22Rv1 (cell line): ENCODE results near the gene AFTPH.

Source experiments
- H3K27ac ChIP-seq: fragments of 450-650 bp; 2 replicates; pipeline ENCODE4 v1.5.1; 2017
- ZFX ChIP-seq: fragments of 450-650 bp; IDR thresholded peaks from 2 replicates; pipeline ENCODE4 v1.6.1; 2017; ENCODE audit warnings: antibody characterized with exemption, borderline replicate concordance
- TF ChIP-seq, protein P1 (sequence below): fragments of 450-650 bp; IDR thresholded peaks from 2 replicates; pipeline ENCODE4 v1.5.1; 2017; ENCODE audit warnings: mild to moderate bottlenecking

The AFTPH gene, protein sequence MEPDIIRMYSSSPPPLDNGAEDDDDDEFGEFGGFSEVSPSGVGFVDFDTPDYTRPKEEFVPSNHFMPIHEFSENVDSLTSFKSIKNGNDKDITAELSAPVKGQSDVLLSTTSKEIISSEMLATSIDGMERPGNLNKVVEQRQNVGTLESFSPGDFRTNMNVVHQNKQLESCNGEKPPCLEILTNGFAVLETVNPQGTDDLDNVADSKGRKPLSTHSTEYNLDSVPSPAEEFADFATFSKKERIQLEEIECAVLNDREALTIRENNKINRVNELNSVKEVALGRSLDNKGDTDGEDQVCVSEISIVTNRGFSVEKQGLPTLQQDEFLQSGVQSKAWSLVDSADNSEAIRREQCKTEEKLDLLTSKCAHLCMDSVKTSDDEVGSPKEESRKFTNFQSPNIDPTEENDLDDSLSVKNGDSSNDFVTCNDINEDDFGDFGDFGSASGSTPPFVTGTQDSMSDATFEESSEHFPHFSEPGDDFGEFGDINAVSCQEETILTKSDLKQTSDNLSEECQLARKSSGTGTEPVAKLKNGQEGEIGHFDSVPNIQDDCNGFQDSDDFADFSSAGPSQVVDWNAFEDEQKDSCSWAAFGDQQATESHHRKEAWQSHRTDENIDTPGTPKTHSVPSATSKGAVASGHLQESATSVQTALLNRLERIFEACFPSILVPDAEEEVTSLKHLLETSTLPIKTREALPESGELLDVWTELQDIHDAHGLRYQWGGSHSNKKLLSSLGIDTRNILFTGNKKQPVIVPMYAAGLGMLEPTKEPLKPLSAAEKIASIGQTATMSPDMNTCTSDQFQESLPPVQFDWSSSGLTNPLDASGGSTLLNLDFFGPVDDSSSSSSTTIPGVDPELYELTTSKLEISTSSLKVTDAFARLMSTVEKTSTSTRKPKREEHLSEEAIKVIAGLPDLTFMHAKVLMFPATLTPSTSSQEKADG

DNA sequence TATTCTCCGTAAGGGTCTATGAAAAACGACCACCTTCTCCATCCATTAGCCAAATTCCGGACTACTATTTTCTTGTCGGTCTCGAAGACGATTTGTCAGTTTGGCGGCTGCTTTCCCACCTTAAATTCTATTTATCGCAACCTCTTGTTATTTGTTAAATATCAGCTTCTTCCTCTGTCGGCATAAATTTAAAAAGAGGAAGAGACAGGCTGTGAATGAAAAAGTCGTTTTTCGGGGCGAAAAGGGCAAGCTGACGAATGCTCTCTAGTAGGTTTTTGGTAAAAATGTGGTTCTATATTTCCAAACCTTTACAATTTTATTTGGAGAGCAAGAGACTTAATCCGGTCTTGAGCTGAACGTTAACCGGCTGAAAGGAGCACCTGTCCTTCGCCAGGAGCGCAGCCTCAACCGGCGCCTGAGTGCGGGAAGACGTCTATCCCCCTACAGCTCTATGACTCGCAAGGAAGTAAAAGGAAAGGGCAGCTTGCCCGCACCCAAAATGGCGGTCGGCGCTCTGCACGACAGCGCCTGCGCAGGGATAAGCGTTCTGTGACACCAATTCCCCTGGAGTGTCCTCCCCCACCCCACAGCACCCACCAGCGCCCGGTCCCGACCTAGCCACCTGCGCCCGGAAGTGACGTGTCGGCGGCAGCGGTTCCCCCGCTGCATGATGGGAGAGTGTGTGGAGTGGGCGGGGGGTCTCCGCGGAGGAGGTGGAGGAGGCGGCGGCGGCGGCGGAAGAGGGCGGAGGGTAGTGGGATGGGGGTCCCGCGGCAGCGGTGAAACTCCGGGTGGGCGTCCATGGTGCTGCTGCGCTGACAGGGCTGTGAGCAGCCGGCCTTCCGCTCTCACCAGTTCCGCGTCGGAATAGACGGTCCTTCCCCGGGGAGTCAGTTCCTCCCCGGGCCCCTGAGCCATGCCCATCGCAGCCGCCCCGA, at the start of gene AFTPH:
TSS of gene AFTPH (plus strand) at position 663 of the 938 bp plus-strand sequence. CDS start 27,147 bp downstream, outside the sequence.
- TF ChIP-seq, protein P1, sequence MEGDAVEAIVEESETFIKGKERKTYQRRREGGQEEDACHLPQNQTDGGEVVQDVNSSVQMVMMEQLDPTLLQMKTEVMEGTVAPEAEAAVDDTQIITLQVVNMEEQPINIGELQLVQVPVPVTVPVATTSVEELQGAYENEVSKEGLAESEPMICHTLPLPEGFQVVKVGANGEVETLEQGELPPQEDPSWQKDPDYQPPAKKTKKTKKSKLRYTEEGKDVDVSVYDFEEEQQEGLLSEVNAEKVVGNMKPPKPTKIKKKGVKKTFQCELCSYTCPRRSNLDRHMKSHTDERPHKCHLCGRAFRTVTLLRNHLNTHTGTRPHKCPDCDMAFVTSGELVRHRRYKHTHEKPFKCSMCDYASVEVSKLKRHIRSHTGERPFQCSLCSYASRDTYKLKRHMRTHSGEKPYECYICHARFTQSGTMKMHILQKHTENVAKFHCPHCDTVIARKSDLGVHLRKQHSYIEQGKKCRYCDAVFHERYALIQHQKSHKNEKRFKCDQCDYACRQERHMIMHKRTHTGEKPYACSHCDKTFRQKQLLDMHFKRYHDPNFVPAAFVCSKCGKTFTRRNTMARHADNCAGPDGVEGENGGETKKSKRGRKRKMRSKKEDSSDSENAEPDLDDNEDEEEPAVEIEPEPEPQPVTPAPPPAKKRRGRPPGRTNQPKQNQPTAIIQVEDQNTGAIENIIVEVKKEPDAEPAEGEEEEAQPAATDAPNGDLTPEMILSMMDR: 0 out of 2 replicates have a peak, but pooled peaks have one; percentile 4
- TF ChIP-seq ZFX: no peak
- H3K27ac ChIP-seq: peak within 1 kb of the TSS; percentile 90

DNA sequence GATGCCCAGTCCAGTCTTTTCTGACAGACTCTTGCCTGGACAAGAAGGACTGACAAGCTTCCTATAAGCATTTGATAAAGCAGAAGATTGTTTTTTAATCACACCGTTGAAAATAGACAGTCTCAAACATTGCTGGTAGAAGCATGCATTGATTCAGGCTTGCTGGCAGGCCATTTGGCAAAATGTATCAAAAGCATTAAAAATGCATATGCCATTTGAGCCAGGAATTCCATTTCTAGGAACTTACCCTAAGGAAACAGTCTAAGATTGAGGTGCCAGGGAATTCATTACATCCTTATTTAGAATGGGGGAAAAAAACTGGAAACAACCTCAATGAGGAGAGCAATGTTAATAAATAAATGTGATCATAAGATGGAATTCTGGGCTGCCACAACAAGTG, 49.5 kb upstream of the AFTPH start:
- TF ChIP-seq, protein P1: no peak
- no peak for TF ChIP-seq ZFX
- no peak overlapping the region for H3K27ac ChIP-seq

DNA sequence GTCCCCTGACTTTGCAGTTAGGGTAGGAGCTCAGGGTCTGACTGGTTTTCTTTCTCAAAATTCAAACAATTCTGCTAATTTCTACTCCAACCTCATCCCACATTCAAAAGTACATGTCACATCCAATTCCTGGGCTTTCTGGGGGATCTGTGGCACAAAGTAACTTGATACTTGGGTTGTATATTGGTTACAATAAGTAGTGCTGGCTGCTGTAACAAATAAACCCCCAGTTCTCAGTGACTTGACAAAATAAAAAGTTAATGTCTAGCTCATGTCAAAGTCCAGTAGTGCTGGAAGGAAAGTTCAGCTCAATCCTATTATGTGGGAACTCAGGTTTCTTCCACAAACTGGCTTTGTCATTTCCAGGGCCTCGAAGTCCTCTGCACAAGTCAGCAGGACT, 47.1 kb upstream of the AFTPH start:
- TF ChIP-seq, protein P1: no peak
- TF ChIP-seq ZFX: no peak
- H3K27ac ChIP-seq: no peak overlapping the region

DNA sequence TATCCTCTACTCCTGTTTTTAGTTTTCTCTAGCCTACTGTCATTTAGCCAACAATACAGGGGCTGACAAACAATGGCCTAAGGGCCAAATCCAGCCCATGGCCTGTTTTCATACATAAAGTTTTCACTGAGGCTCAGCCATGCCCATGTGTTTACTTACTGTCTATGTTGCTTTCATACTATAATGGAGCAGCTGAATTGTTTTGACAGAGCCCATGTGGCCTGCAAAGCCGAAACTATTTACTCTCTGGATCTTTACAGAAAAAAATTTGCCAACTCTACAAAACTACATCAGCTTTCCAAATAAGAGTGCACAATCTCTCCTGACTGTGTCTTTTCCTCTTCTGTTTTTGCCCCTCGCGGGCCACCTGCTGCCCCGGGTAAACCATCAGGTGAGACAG, 46.1 kb upstream of the AFTPH start:
- H3K27ac ChIP-seq: no peak overlapping the region
- no peak for TF ChIP-seq ZFX
- TF ChIP-seq, protein P1: no peak

DNA sequence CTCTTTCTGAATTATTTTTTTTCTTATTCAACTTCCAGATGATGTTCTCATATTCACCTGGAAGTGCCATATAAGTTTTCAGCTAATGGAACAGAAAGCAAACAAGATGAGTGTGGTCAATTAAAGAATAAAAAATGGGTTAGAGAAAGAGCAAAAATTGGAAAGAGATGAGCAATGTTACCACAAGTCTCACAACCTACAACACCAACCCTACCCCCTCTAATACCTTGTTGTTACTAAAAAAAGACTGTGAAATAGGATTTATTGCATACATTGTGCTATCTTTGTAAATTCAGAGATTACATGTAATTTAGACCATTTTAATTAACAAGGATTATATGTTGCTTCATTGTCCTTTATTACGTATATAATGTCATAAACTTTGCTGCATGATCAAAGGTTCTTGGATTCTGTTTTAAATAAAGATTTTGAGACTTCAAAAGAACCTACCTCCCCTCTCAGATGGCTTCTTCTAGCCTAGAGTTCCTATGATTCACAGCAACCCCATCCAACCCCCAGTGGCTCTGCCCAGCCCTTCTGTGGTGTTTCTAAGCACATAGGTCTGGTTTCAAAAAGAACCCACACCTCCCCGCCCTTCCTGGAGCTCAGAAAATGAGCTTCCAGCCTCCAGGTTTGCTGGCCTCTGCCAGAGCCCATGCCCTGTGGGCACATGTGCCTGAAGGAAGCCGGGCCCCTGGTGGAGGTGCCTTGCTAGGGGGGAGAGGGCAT, 45.5 kb upstream of the AFTPH start:
- TF ChIP-seq ZFX: no peak
- TF ChIP-seq, protein P1: no peak
- no peak overlapping the region for H3K27ac ChIP-seq

DNA sequence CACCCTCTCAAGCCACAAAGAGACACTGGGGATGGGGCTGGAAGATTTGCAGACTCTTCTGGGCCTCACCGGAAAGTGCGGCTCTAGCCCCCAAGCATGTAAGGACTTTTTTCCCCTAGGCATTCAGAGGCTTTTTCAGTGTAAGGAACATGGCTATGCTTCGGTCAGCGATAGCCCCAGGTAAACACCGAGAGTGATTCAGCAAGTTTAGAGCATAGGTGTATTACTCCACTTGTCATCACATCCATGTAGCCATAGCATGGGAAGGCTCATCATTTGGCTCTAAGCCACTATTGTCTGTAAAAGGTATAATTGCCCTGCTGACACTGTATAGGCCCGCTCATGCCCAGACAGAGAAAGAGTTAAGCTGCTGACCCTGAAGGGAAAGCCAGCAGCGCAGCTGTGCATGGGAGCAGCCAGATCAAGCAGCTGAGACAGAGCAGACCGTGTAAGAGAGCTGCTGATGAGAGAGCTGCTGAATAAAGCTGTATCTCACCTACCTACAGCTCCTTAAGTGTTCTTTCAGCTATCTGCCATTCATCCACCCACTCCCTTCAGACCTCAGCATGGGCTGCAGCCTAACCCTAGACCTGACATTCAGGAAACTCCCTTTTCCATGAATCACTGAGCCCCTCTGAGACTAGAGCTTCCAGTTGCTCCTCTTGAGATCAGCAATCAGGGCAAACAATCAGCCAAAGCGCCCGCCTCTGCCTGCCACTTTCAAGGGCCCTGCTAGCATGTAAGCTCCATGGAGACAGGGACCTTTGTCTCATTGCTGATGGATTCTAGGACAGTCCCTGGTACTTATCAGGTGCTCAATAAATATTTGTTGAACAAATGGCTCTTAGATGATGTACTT, 44.6 kb upstream of the AFTPH start:
- TF ChIP-seq ZFX: no peak
- TF ChIP-seq, protein P1: no peak
- no peak overlapping the region for H3K27ac ChIP-seq
